Kidney (tissue), 14 donors: ENCODE data around the gene WBP4. TPM values are rescaled to one million over a fixed set of nuclear protein-coding genes. Genes with fewer than 3 reads are reported as not detected.
A peak's percentile ranks its signal among the peaks of the same experiment; 100 is the strongest.

Experiments
- DNase-seq, 5 donors: peaks; one replicate each; pipeline ENCODE4 v3.0.0-alpha.2; 2013 to 2020
- FAIRE-seq: peaks from 2 replicates; lab custom pipeline; 2012; peaks lifted over from hg19 to GRCh38; lab: Jason Lieb, UNC
- H3K27ac ChIP-seq, 2 donors: one replicate each; pipeline ENCODE4 v1.7.0; 2013; ENCODE audit warnings: low read depth in 2 of 2, low read length in 2 of 2, inconsistent platforms in 1 of 2
- H3K27me3 ChIP-seq: one replicate; pipeline ENCODE4 v1.7.1; 2013; ENCODE audit warnings: low read length, inconsistent platforms; ENCODE audit not compliant: control insufficient read depth, insufficient read depth
- H3K36me3 ChIP-seq, 3 donors: one replicate each; pipeline versions ENCODE4 v1.7.0 to v1.7.1; 2013; ENCODE audit warnings: low read length in 3 of 3, control low read depth in 1 of 3, inconsistent platforms in 1 of 3; ENCODE audit not compliant: insufficient read depth in 3 of 3, control insufficient read depth in 2 of 3
- H3K4me1 ChIP-seq, 3 donors: one replicate each; pipeline versions ENCODE4 v1.7.0 to v1.7.1; 2013; ENCODE audit warnings: low read length in 3 of 3, inconsistent platforms in 1 of 3, low read depth in 1 of 3; ENCODE audit not compliant: control insufficient read depth in 2 of 3, insufficient read depth in 2 of 3
- H3K4me3 ChIP-seq, 3 donors: one replicate each; pipeline versions ENCODE4 v1.7.0 to v1.8.1; 2013; ENCODE audit warnings: low read length in 3 of 3, control low read depth in 1 of 3, inconsistent platforms in 1 of 3
- H3K9ac ChIP-seq, 3 donors: one replicate each; pipeline versions ENCODE4 v1.7.0 to v1.7.1; 2013; ENCODE audit warnings: low read length in 3 of 3, control low read depth in 1 of 3, inconsistent platforms in 1 of 3
- H3K9me3 ChIP-seq, 3 donors: one replicate each; pipeline versions ENCODE4 v1.7.0 to v1.7.1; 2013; ENCODE audit warnings: low read length in 3 of 3, control low read depth in 1 of 3, inconsistent platforms in 1 of 3; ENCODE audit not compliant: control insufficient read depth in 2 of 3, insufficient read depth in 1 of 3
- CTCF ChIP-seq: IDR thresholded peaks from 3 replicates; pipeline ENCODE4 v1.5.1; 2012; ENCODE audit warnings: mild to moderate bottlenecking, moderate library complexity, borderline replicate concordance; ENCODE audit not compliant: insufficient read depth; ENCODE audit errors: extremely low read depth
- intact Hi-C: fragments of 100-400 bp; cut with DNase I; formaldehyde crosslinking; loops from one replicate; pipeline ENCODE4 v1.11.1; 2022
- polyA plus RNA-seq: library from polyadenylated mRNA; stranded (reverse); fragments of 350-450 nt; fragmentation: Illumina TruSeq; extraction: RNeasy Lipid Tissue Mini Kit (QIAGEN cat#74804); gene quantifications from one replicate; pipeline ENCODE4 v1.2.3, GENCODE V29; 2014; ENCODE audit warnings: low read depth, low replicate concordance; ENCODE audit not compliant: insufficient read depth
- total RNA-seq: library from RNA; stranded (reverse); fragmentation: NEBNext Ultra II Directional; extraction: Animal tissue kit (Norgen Biotek cat#: 25700); gene quantifications from one replicate; pipeline ENCODE4 v1.2.1, GENCODE V29; 2021
- donor health status: control.
- donor health status: control.
- donor health status: control.
- donor health status: control.
- donor health status: control.
- donor health status: DM: yes; HTN: yes; CAD: no.
- donor health status: Normal renal cell carcinoma (clear cell type).

Gene WBP4
- total and polyA plus RNA-seq, 2 donors from 2014 or later: 9.6 to 9.9 TPM

GRCh38 chr13:41056826-41057711, 4.2 kb upstream of the WBP4 start:
- DNase-seq: no peak
- Histone ChIP-seq H3K9me3 (no peaks in the 10 kb centered on the region), H3K4me3 (no peak overlapping the region), H3K36me3 (no peaks in the 10 kb centered on the region), H3K27ac (no peak overlapping the region), H3K27me3 (no peaks in the 10 kb centered on the region), H3K4me1 (peaks cover 0 to 25% (median 9%) of the 10 kb centered on the region in 3 donors), H3K9ac (no peak overlapping the region)
- no peak for FAIRE-seq
- TF ChIP-seq CTCF: no peak
- intact Hi-C loops: loop anchor here (10.0 kb wide), 1 partner anchor 132 kb away; no protein-coding TSS in a partner anchor

- intact Hi-C loops: loop anchor here (10.0 kb wide), 1 partner anchor 134 kb away; no protein-coding TSS in a partner anchor
- H3K27ac ChIP-seq: no peak overlapping the region
These were observed 2.8 kb upstream of the WBP4 start for GRCh38 chr13:41058295-41059070.

GRCh38 chr13:41059456-41060081, 1.7 kb upstream of the WBP4 start:
- Histone ChIP-seq H3K27ac (peak overlapping the region; percentile 98), H3K27me3 (no peaks in the 10 kb centered on the region), H3K9me3 (no peaks in the 10 kb centered on the region), H3K4me1 (peaks cover 0 to 24% (median 12%) of the 10 kb centered on the region in 3 donors), H3K36me3 (no peaks in the 10 kb centered on the region), H3K9ac (peak overlapping the region; percentile 31 to 91 (median 76)), H3K4me3 (peak overlapping the region; percentile 91 to 92 (median 92))
- intact Hi-C loops: loop anchor here (10.0 kb wide), 1 partner anchor 135 kb away; no protein-coding TSS in a partner anchor
- TF ChIP-seq CTCF: no peak
- DNase-seq: peak in 2 of 5 donors; percentile 13 to 50
- no peak for FAIRE-seq

More at GRCh38 chr13:41058295-41059070, 2.8 kb upstream of the WBP4 start:
- Histone ChIP-seq H3K27me3 (no peaks in the 10 kb centered on the region), H3K36me3 (no peaks in the 10 kb centered on the region), H3K9me3 (no peaks in the 10 kb centered on the region), H3K4me3 (peak overlapping the region in 2 of 3 donors; percentile 38 to 92), H3K4me1 (peaks cover 0 to 28% (median 12%) of the 10 kb centered on the region in 3 donors), H3K9ac (peak overlapping the region in 2 of 3 donors; percentile 76 to 91)
- no peak for TF ChIP-seq CTCF
- DNase-seq: no peak
- no peak for FAIRE-seq
